ENCODE measurements around the gene AOPEP. TPM values are rescaled to one million over a fixed set of nuclear protein-coding genes. Genes with fewer than 3 reads are reported as not detected.

AOPEP gene
- total and polyA plus RNA-seq, 4 donors: 29.0 to 121 (median 60.0) TPM

GRCh38 chr9:95063300-95063699 lies 336.8 kb downstream of the AOPEP start:
- Histone ChIP-seq H3K27ac (ENCODE audit: low read depth in 1 of 2, low read length in 1 of 2) (peak overlapping the region in 1 of 2 donors; percentile 49), H3K27me3 (ENCODE audit: control insufficient read depth in 3 of 3, insufficient read depth in 3 of 3, low read length in 2 of 3) (no peaks in the 10 kb centered on the region), H3K36me3 (ENCODE audit: control insufficient read depth in 4 of 4, insufficient read depth in 4 of 4, low read length in 4 of 4) (peaks cover 11 to 40% (median 21%) of the 10 kb centered on the region in 4 donors), H3K9me3 (ENCODE audit: control insufficient read depth in 4 of 4, insufficient read depth in 3 of 4, low read length in 3 of 4) (no peaks in the 10 kb centered on the region), H3K4me3 (no peak overlapping the region), H3K4me1 (ENCODE audit: control insufficient read depth in 5 of 5, insufficient read depth in 5 of 5, low read length in 5 of 5) (peaks cover 14 to 27% (median 25%) of the 10 kb centered on the region in 5 donors), H3K9ac (ENCODE audit: insufficient read depth in 1 of 2, low read length in 2 of 2) (no peak overlapping the region)
- no peak for TF ChIP-seq CTCF (IDR thresholded peaks at IDR 0.05; ENCODE audit: control extremely low read depth, extremely low read depth)
- no peak for DNase-seq
- WGBS, 2 donors: 90 to 92% methylated on average over 10 of the region's 10 CpGs
- no peak for ATAC-seq (ENCODE audit: insufficient read depth, low FRiP score)

DNA sequence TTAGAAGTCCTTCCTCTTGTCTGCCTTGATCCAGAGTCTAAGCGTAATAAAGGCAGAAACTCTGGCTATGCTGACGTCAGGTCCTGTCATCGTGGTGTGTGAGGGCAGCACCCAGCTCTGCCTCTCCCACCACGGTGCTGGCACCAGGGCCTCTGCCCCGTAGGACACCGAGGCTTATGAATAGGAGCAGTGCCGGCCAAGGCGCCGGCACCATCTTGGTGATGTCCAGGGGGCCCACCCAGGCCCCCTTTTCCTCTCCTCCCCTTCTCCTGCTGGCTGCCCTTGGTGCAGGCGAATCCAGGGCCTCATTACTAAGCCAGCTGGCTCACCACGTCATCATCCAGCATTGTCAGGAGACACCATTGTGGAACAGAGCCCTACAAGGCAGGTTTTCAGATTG lies 338.7 kb downstream of the AOPEP start:
- Histone ChIP-seq H3K4me3 (no peak overlapping the region), H3K36me3 (ENCODE audit: control insufficient read depth in 4 of 4, insufficient read depth in 4 of 4, low read length in 4 of 4) (peaks cover 11 to 43% (median 21%) of the 10 kb centered on the region in 4 donors), H3K9me3 (ENCODE audit: control insufficient read depth in 4 of 4, insufficient read depth in 3 of 4, low read length in 3 of 4) (no peaks in the 10 kb centered on the region), H3K9ac (ENCODE audit: insufficient read depth in 1 of 2, low read length in 2 of 2) (no peak overlapping the region), H3K4me1 (ENCODE audit: control insufficient read depth in 5 of 5, insufficient read depth in 5 of 5, low read length in 5 of 5) (peaks cover 0 to 29% (median 8%) of the 10 kb centered on the region in 5 donors), H3K27me3 (ENCODE audit: control insufficient read depth in 3 of 3, insufficient read depth in 3 of 3, low read length in 2 of 3) (no peaks in the 10 kb centered on the region), H3K27ac (ENCODE audit: low read depth in 1 of 2, low read length in 1 of 2) (peak overlapping the region in 1 of 2 donors; percentile 75)
- no peak for TF ChIP-seq CTCF (IDR thresholded peaks at IDR 0.05; ENCODE audit: control extremely low read depth, extremely low read depth)
- DNase-seq: no peak
- ATAC-seq (ENCODE audit: insufficient read depth, low FRiP score): no peak
- WGBS, 2 donors: 87 to 94% methylated on average over 11 of the region's 11 CpGs

- no peak for TF ChIP-seq CTCF (IDR thresholded peaks at IDR 0.05; ENCODE audit: control extremely low read depth, extremely low read depth)
- no peaks in the 10 kb centered on the region for H3K27me3 ChIP-seq (ENCODE audit: control insufficient read depth in 3 of 3, insufficient read depth in 3 of 3, low read length in 2 of 3)
- H3K9ac ChIP-seq (ENCODE audit: insufficient read depth in 1 of 2, low read length in 2 of 2): no peak overlapping the region
- no peak for ATAC-seq (ENCODE audit: insufficient read depth, low FRiP score)
- H3K36me3 ChIP-seq (ENCODE audit: control insufficient read depth in 4 of 4, insufficient read depth in 4 of 4, low read length in 4 of 4): peaks cover 8 to 37% (median 21%) of the 10 kb centered on the region in 4 donors
- 91 to 92% methylated on average over 6 of the region's 6 CpGs for WGBS, 2 donors
- H3K4me1 ChIP-seq (ENCODE audit: control insufficient read depth in 5 of 5, insufficient read depth in 5 of 5, low read length in 5 of 5): peaks cover 0 to 26% (median 8%) of the 10 kb centered on the region in 5 donors
- no peaks in the 10 kb centered on the region for H3K9me3 ChIP-seq (ENCODE audit: control insufficient read depth in 4 of 4, insufficient read depth in 3 of 4, low read length in 3 of 4)
- peak overlapping the region; percentile 40 to 58 for H3K27ac ChIP-seq (ENCODE audit: low read depth in 1 of 2, low read length in 1 of 2)
- H3K4me3 ChIP-seq: no peak overlapping the region
- no peak for DNase-seq
Measured at GRCh38 chr9:95067057-95067456, 340.6 kb downstream of the AOPEP start.

DNA sequence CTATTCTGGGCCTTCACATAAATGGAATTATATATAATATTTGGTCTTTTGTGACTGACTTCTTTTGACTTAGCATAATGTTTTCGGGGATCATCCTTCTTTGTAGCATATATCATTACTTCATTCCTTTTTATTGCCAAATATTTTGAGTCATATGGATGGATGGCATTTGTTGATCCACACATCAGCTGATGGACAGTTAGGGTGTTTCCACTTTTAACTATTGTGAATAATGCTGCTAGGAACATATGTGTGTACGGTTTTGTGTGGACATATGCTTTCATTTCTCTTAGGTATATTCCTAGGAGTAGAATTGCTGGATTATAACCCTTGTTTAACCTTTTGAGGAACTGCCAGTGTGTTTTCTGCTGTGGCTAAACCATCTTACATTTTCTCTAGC lies 341.4 kb downstream of the AOPEP start:
- no peak overlapping the region for H3K27ac ChIP-seq (ENCODE audit: low read depth in 1 of 2, low read length in 1 of 2)
- 49 to 82% methylated on average over 2 of the region's 2 CpGs for WGBS, 2 donors
- H3K27me3 ChIP-seq (ENCODE audit: control insufficient read depth in 3 of 3, insufficient read depth in 3 of 3, low read length in 2 of 3): no peaks in the 10 kb centered on the region
- no peak for TF ChIP-seq CTCF (IDR thresholded peaks at IDR 0.05; ENCODE audit: control extremely low read depth, extremely low read depth)
- ATAC-seq (ENCODE audit: insufficient read depth, low FRiP score): no peak
- no peak overlapping the region for H3K4me3 ChIP-seq
- DNase-seq: no peak
- H3K4me1 ChIP-seq (ENCODE audit: control insufficient read depth in 5 of 5, insufficient read depth in 5 of 5, low read length in 5 of 5): peaks cover 0 to 26% (median 8%) of the 10 kb centered on the region in 5 donors
- peaks cover 8 to 31% (median 18%) of the 10 kb centered on the region in 4 donors for H3K36me3 ChIP-seq (ENCODE audit: control insufficient read depth in 4 of 4, insufficient read depth in 4 of 4, low read length in 4 of 4)
- no peak overlapping the region for H3K9ac ChIP-seq (ENCODE audit: insufficient read depth in 1 of 2, low read length in 2 of 2)
- no peaks in the 10 kb centered on the region for H3K9me3 ChIP-seq (ENCODE audit: control insufficient read depth in 4 of 4, insufficient read depth in 3 of 4, low read length in 3 of 4)
